ENCODE measurements around the gene SREBF1.

- TF ChIP-seq CTCF (IDR thresholded peaks at IDR 0.05) (no peak), REST (IDR thresholded peaks at IDR 0.05; ENCODE audit: insufficient read depth in 1 of 2, low read depth in 2 of 2, low read length in 1 of 2) (no peak)
Measured at GRCh38 chr17:17793378-17794214, 43.2 kb downstream of the SREBF1 start.
